Spinal cord (tissue), 10 donors: ENCODE results near the gene NF2. TPM values are rescaled to one million over a fixed set of nuclear protein-coding genes. Genes with fewer than 3 reads are reported as not detected.

Experiments used
- DNase-seq, 6 donors: peaks; one replicate each; pipeline versions ENCODE4 v3.0.0 to v3.0.0-alpha.2; 2013 to 2015; ENCODE audit warnings: low spot score in 6 of 6, low read depth in 4 of 6
- H3K27ac ChIP-seq: one replicate; pipeline ENCODE4 v1.5.1; 2013; ENCODE audit warnings: low read depth, low read length, control low read depth
- H3K27me3 ChIP-seq: one replicate; pipeline ENCODE4 v1.6.1; 2013; ENCODE audit warnings: low read length; ENCODE audit not compliant: control insufficient read depth, insufficient read depth
- H3K36me3 ChIP-seq: one replicate; pipeline ENCODE4 v1.6.1; 2013; ENCODE audit warnings: low read length; ENCODE audit not compliant: control insufficient read depth, insufficient read depth
- H3K4me1 ChIP-seq: one replicate; pipeline ENCODE4 v1.6.1; 2013; ENCODE audit warnings: low read length; ENCODE audit not compliant: control insufficient read depth, insufficient read depth
- H3K4me3 ChIP-seq: one replicate; pipeline ENCODE4 v1.5.1; 2013; ENCODE audit warnings: low read depth, low read length, control low read depth
- H3K9me3 ChIP-seq: one replicate; pipeline ENCODE4 v1.6.1; 2013; ENCODE audit warnings: low read length; ENCODE audit not compliant: control insufficient read depth, insufficient read depth
- WGBS: methylation state at CpG from one replicate; pipeline ENCODE4 v1.1.5; 2013; ENCODE audit warnings: missing lambda C conversion rate; ENCODE audit not compliant: insufficient coverage; 5-methylcytosine and 5-hydroxymethylcytosine counted together
- polyA plus RNA-seq, 2 donors: library from polyadenylated mRNA; unstranded; fragments of 120-200 nt; gene quantifications; one replicate each; pipeline ENCODE4 v1.2.1, GENCODE V29; 2013; ENCODE audit not compliant: insufficient read length in 2 of 2
- total RNA-seq, 2 donors: library from RNA; depleted of rRNA in 1 of 2; stranded (reverse); fragments of 120-200 nt in 1 of 2; fragments of >200 nt in 1 of 2; gene quantifications; one replicate each; pipeline versions ENCODE4 v1.2.3 to v1.2.4, GENCODE V29; 2013 to 2014
- donor health status: healthy.

NF2 gene
- total and polyA plus RNA-seq, 4 donors = 35.4 to 48.7 (median 39.6) TPM

DNA sequence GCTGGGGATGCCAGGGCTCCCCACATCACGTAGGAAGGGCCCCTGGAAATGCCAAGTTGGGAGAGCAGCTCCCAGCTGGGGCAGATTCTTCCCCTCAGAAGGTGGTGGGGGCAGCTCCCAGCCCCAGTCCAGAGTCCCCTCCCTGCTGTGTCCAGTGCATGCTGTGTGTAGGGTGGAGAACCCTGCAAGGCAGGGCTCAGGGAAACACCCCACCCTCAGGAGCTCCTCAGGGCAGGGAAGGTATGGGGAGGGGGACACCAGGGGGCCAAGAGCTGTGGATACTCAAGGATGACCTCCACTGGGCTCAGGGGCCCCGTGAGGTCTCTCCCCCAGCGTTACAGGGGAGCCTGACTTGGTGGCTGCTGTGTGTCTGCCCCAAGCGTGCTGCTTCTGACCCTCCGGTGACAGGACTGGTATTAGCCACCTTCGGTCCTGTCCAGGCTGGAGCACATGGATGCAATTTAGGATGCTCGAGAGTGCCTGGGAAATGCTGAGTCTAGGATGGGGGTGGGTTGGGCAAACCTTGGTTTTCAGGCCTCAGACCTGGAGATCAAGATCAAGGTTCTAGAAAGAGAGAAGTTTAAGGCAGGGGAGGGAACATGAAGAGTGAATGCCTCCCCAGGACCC, 100.2 kb downstream of the NF2 start:
- H3K27me3 ChIP-seq = peaks cover 6% of the 10 kb centered on the region
- DNase-seq = no peak
- H3K9me3 ChIP-seq = no peaks in the 10 kb centered on the region
- H3K4me1 ChIP-seq = peaks cover 81% of the 10 kb centered on the region
- no peak overlapping the region for H3K4me3 ChIP-seq
- peak overlapping the region; percentile 83 for H3K27ac ChIP-seq
- 41% methylated on average over 7 of the region's 7 CpGs for WGBS
- H3K36me3 ChIP-seq = no peaks in the 10 kb centered on the region

DNA sequence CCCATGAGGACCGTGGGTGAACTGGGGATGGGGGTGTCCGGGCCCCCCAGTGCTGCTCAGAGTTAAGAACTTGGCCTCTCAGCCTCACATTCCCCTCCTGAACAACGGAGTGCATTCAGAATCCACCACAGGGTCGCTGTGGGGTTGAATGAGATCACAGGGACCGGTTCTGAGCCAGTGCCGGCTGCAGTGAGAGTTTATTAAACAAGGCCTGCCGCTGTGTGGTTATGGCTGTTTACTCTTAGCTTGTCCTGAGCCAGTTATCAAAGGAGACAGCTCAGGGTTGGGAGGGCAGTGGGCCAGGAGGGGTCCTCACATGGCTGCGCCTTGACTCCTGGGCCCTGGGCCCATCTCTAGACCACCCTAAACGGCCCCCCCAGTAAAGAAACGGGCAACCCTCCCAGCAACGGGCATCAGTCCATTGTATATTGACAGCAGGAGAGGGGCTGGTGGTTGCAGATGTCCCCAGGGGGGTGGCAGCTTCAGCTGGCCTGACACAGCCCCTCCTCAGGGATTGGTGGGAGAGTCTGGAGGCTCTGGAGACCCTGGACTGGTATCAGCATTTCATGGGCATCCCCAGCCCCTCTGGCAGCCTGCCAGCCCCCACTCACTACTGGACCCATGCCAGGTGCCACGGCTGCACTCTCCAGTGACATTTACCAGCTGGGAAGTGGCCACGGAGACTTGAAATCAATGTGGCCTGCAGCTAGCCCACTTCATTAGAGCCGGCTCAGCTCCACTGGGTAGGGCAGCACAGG, 101.3 kb downstream of the NF2 start:
- Histone ChIP-seq H3K27ac (peak overlapping the region; percentile 90), H3K4me3 (no peak overlapping the region), H3K27me3 (peaks cover 8% of the 10 kb centered on the region), H3K9me3 (no peaks in the 10 kb centered on the region), H3K4me1 (peaks cover 80% of the 10 kb centered on the region), H3K36me3 (no peaks in the 10 kb centered on the region)
- peak in 5 of 6 donors; percentile 52 to 89 (median 70) for DNase-seq
- WGBS = 9% methylated on average over 10 of the region's 14 CpGs

DNA sequence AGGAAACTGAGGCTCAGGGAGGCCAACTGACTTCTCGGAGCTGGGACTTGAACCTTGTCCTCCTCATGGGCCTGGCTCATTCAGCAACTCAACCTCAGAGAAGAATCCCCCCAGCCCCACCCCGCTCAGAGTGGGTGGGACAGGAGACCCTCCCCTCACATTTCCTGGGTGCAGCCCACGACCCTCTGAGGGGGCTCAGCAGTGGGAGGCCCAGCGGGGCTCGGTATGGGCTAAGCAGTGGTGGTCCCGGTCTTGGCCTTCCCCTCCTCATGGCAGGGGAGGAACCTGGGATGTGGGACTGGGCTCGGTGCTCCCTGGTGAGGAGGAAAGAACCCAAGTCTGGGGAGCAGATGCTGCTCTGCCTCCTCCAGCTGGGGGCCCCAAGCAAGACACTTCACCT, 102.2 kb downstream of the NF2 start:
- H3K4me1 ChIP-seq = peaks cover 81% of the 10 kb centered on the region
- no peaks in the 10 kb centered on the region for H3K36me3 ChIP-seq
- H3K9me3 ChIP-seq = no peaks in the 10 kb centered on the region
- H3K4me3 ChIP-seq = no peak overlapping the region
- peak overlapping the region; percentile 90 for H3K27ac ChIP-seq
- no peak for DNase-seq
- peaks cover 8% of the 10 kb centered on the region for H3K27me3 ChIP-seq
- WGBS = 62% methylated on average over 5 of the region's 7 CpGs

DNA sequence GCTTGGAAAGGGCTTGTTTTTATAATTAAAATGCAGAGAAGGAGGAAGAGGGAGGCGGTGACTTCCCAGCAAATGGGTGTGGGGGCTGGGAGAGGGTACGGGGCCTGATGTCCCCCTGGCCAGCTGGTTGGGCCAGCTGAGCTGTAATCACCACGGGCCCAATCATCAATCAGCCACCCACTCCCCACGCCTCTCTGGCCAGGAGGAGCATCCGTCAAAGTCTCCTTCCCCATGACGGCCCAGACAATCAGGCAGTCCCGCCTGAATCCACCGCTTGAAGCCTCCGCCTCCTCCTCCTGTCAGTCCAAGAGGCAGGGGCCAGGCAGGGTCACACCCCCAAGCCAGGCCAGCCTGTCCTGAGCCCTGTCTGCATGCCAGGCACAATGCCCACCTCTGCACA, 103.1 kb downstream of the NF2 start:
- Histone ChIP-seq H3K4me3 (no peak overlapping the region), H3K27ac (no peak overlapping the region), H3K27me3 (peaks cover 4% of the 10 kb centered on the region), H3K4me1 (peaks cover 81% of the 10 kb centered on the region), H3K36me3 (no peaks in the 10 kb centered on the region), H3K9me3 (no peaks in the 10 kb centered on the region)
- peak in 1 of 6 donors; percentile 64 for DNase-seq
- 30% methylated on average over 8 of the region's 9 CpGs for WGBS

DNA sequence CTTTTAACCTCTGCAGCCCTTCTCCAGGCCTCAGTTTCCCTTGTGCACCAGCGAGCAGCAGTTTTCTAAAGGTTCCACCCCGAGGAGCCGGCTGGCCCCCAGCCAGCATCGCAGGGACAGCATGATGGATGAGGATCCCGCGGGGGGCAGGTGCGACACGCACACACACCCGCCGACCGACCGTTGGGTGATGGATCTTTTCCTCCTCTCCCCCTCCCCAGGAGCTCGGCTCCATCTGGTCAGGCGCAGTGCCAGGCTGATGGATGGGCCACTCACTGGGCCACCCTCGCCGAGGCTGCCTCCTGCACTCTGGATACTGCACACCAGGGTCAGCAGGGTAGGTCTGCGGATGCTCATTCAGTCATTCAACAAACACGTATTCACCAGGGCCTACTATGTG, 103.6 kb downstream of the NF2 start:
- peak in 1 of 6 donors; percentile 75 for DNase-seq
- Histone ChIP-seq H3K4me3 (no peak overlapping the region), H3K27ac (no peak overlapping the region), H3K4me1 (peaks cover 79% of the 10 kb centered on the region), H3K27me3 (peaks cover 4% of the 10 kb centered on the region), H3K9me3 (no peaks in the 10 kb centered on the region), H3K36me3 (no peaks in the 10 kb centered on the region)
- WGBS = 17% methylated on average over 15 of the region's 18 CpGs

DNA sequence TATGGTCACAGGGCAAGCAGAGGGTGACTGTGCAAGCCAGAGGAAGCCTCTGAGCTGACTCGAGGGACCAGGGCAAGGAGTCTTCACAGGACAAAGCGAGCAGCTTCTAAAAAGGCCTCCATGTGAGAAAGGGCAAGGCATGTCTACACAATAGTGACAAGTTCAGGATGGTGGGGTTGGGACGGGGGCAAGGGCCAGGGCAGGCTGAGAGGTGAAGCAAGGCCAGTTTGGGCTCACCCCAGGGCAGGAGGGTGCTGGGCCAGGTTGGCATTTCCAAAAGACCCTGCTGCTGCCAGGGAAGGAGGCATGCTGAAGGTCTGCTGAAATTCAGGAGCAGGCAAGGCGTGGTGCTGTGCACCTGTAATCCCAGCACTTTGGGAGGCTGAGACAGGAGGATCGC, 104.0 kb downstream of the NF2 start:
- Histone ChIP-seq H3K9me3 (no peaks in the 10 kb centered on the region), H3K4me3 (no peak overlapping the region), H3K27me3 (peaks cover 4% of the 10 kb centered on the region), H3K4me1 (peaks cover 74% of the 10 kb centered on the region), H3K36me3 (peaks cover 2% of the 10 kb centered on the region), H3K27ac (no peak overlapping the region)
- DNase-seq = no peak
- 85% methylated on average over 5 of the region's 5 CpGs for WGBS

DNA sequence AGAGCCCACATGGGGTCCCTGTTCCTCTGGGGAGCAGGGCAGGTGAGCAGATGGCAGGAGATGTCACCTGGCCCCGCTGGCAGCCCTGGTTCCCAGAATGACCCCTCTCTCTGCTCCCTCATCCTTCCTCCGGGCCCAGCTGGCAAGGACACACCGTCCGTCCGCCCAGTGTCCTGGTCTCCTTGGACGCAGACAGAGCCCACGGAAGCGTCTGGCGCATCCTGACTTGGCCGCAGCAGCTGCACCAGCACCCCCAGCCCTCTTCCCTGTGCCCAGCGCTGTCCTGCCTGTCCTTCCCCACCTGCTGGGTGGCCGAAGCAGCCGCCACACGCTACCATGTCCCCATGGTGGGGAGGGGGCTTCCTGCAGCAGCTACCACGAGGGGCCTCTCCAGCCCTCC, 106.8 kb downstream of the NF2 start:
- H3K9me3 ChIP-seq = no peaks in the 10 kb centered on the region
- H3K27me3 ChIP-seq = peaks cover 2% of the 10 kb centered on the region
- H3K36me3 ChIP-seq = peaks cover 3% of the 10 kb centered on the region
- no peak overlapping the region for H3K27ac ChIP-seq
- DNase-seq = no peak
- peaks cover 70% of the 10 kb centered on the region for H3K4me1 ChIP-seq
- WGBS = 36% methylated on average over 14 of the region's 15 CpGs
- no peak overlapping the region for H3K4me3 ChIP-seq

DNA sequence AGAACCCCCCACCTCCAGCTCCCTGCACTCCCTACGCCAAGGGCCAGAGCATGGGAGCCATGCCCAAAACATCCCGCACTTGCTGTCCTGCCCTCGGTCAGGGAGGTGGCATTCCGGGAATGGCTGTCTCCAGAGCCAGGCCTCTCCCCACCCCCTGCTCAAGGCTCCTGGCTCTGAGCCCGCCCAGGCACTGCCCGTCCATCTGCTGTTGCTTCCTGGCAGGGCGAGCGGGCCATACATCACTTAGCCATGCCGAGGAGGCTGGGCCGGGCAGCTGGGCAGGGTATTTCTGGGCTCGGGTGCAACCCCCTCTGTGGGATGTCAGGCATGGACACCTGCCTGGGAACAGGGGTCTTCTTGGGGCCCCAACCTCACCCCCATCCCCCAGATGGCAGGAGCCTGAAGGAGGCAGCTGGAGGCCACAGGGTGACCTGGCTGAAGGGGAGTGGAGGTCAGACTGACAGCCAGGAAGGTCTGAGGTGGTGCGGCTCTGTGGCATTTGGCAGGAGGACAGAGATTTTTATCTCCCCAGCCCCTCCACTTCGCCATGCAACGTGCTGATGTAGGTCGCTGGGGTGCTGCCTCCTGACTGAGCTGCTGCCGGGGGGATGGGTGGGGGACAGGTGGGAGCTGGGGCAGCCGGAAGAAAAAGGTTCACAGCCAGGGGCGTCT, 107.6 kb downstream of the NF2 start:
- Histone ChIP-seq H3K27me3 (peaks cover 2% of the 10 kb centered on the region), H3K27ac (no peak overlapping the region), H3K36me3 (peaks cover 3% of the 10 kb centered on the region), H3K9me3 (no peaks in the 10 kb centered on the region), H3K4me1 (peaks cover 70% of the 10 kb centered on the region), H3K4me3 (no peak overlapping the region)
- peak in 2 of 6 donors; percentile 77 to 80 for DNase-seq
- 23% methylated on average over 13 of the region's 18 CpGs for WGBS

DNA sequence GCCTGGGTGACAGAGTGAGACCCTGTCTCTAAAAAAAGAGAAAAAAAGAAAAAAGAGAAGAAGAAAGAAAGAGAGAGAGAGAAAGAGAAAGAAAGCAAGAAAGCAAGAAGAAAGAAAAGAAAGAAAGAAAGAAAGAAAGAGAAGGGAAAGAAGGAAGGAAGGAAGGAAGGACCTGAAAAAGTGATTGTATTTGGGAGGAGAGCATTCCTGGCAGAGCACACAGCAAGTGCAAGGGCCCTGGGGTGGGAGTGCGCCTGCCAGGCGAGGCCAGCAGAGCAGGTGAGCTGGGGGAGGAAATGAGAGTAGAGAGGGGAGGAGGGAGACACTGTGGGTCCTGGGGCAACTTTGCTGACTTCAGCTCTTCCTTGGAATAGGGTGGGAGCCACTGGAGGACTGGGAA, 108.7 kb downstream of the NF2 start:
- Histone ChIP-seq H3K27me3 (peaks cover 2% of the 10 kb centered on the region), H3K4me3 (no peak overlapping the region), H3K36me3 (peaks cover 3% of the 10 kb centered on the region), H3K9me3 (no peaks in the 10 kb centered on the region), H3K27ac (no peak overlapping the region), H3K4me1 (peaks cover 70% of the 10 kb centered on the region)
- DNase-seq = no peak
- WGBS = 100% methylated on average over 2 of the region's 2 CpGs
